DOHH2 (cell line): ENCODE results near the gene SEZ6L2.

Experiments used
- CTCF ChIP-seq: fragments of 200-600 bp; sonication (generic); IDR thresholded peaks from one replicate; pipeline ENCODE4 v1.5.1; 2014; ENCODE audit warnings: antibody characterized with exemption, mild to moderate bottlenecking, low read depth, low read length; ENCODE audit not compliant: poor library complexity, severe bottlenecking
- EZH2phosphoT487 ChIP-seq: fragments of 200-600 bp; sonication (generic); IDR thresholded peaks from 2 replicates; pipeline ENCODE4 v1.6.1; 2017; ENCODE audit warnings: borderline replicate concordance, mild to moderate bottlenecking, antibody characterized with exemption, low read length, moderate library complexity, mixed read lengths

GRCh38 chr16:29841631-29842030, 57.7 kb downstream of the SEZ6L2 start:
- no peak for TF ChIP-seq CTCF
- TF ChIP-seq EZH2phosphoT487: no peak
